H1 (cell line): Measurements from ENCODE around the gene RTTN. TPM values are rescaled to one million over a fixed set of nuclear protein-coding genes. Genes with fewer than 3 reads are reported as not detected.
A peak's percentile ranks its signal among the peaks of the same experiment; 100 is the strongest.

Experiments
- CTCF ChIA-PET: fragments of 300-600 bp; sonication (Branson Sonifier 250); formaldehyde crosslinking; loops from one replicate; lab custom pipeline; 2021; ENCODE audit not compliant: partially characterized antibody; lab: Charles Lee
- POLR2A ChIA-PET: fragments of 300-600 bp; sonication (Branson Sonifier 250); formaldehyde crosslinking; loops from one replicate; lab custom pipeline; 2021; ENCODE audit warnings: inconsistent platforms; ENCODE audit not compliant: partially characterized antibody; lab: Charles Lee
- DNase-seq, 2 experiments: peaks; one replicate each; pipeline versions ENCODE4 v3.0.0 to v3.0.0-alpha.2; 2010 to 2022; ENCODE audit warnings: low spot score in 2 of 2, low read depth in 1 of 2, mixed read lengths in 1 of 2
- FAIRE-seq: peaks from 2 replicates; lab custom pipeline; 2011; peaks lifted over from hg19 to GRCh38; lab: Jason Lieb, UNC
- H2AFZ ChIP-seq: 2 replicates; pipeline ENCODE4 v1.8.1; 2012; ENCODE audit warnings: low read length, inconsistent platforms
- H2AK5ac ChIP-seq: 2 replicates; pipeline ENCODE4 v1.6.1; 2013; ENCODE audit warnings: low read depth, low read length
- H2BK120ac ChIP-seq: replicated peaks from 2 replicates; pipeline ENCODE3; 2013; ENCODE audit warnings: low read depth, low read length, inconsistent platforms
- H2BK12ac ChIP-seq: 2 replicates; pipeline ENCODE4 v1.6.1; 2013; ENCODE audit warnings: low read depth, low read length
- H2BK15ac ChIP-seq: 2 replicates; pipeline ENCODE4 v1.6.1; 2013; ENCODE audit warnings: low read length
- H2BK20ac ChIP-seq: 2 replicates; pipeline ENCODE4 v1.6.1; 2013; ENCODE audit warnings: low read length
- H2BK5ac ChIP-seq: 2 replicates; pipeline ENCODE4 v1.6.1; 2013; ENCODE audit warnings: low read depth, low read length
- H3K14ac ChIP-seq: 2 replicates; pipeline ENCODE4 v1.6.1; 2013; ENCODE audit warnings: inconsistent platforms; ENCODE audit not compliant: insufficient read length
- H3K18ac ChIP-seq: 2 replicates; pipeline ENCODE4 v1.6.1; 2013; ENCODE audit warnings: low read length; ENCODE audit errors: extremely low read depth
- H3K23ac ChIP-seq: 2 replicates; pipeline ENCODE4 v1.6.1; 2013; ENCODE audit warnings: inconsistent platforms; ENCODE audit not compliant: insufficient read length
- H3K23me2 ChIP-seq: 2 replicates; pipeline ENCODE4 v1.6.1; 2013; ENCODE audit warnings: low read depth, low read length
- H3K27ac ChIP-seq: 2 replicates; pipeline ENCODE4 v1.6.1; 2011; ENCODE audit warnings: low read depth, low read length, inconsistent platforms
- H3K27me3 ChIP-seq, 4 experiments: replicated peaks in 1 of 4; 1 replicate in 1 of 4; 2 replicates in 3 of 4; pipeline versions ENCODE4 v1.6.1 to v1.8.1; 2011 to 2013; ENCODE audit warnings: low read length in 3 of 4, mild to moderate bottlenecking in 3 of 4, inconsistent platforms in 2 of 4, mixed read lengths in 2 of 4, moderate library complexity in 1 of 4; ENCODE audit not compliant: control insufficient read depth in 3 of 4, insufficient read depth in 3 of 4; ENCODE audit errors: extremely low read depth in 1 of 4
- H3K36me3 ChIP-seq, 4 experiments: 2 replicates each; pipeline versions ENCODE4 v1.6.1 to v1.8.1; 2011 to 2013; ENCODE audit warnings: mild to moderate bottlenecking in 4 of 4, low read length in 3 of 4, moderate library complexity in 2 of 4, control low read depth in 1 of 4, inconsistent platforms in 1 of 4; ENCODE audit not compliant: insufficient read depth in 4 of 4, control insufficient read depth in 2 of 4
- H3K4ac ChIP-seq: replicated peaks from 2 replicates; pipeline ENCODE3; 2013; ENCODE audit warnings: low read length, low read depth, mixed read lengths, inconsistent platforms; ENCODE audit not compliant: insufficient read length
- H3K4me1 ChIP-seq, 4 experiments: replicated peaks in 1 of 4; 1 replicate in 1 of 4; 2 replicates in 3 of 4; pipeline versions ENCODE4 v1.6.1 to v1.8.1; 2011 to 2013; ENCODE audit warnings: low read length in 3 of 4, inconsistent platforms in 2 of 4, mixed read lengths in 1 of 4; ENCODE audit not compliant: insufficient read depth in 4 of 4, control insufficient read depth in 3 of 4
- H3K4me2 ChIP-seq, 2 experiments: 2 replicates each; pipeline versions ENCODE4 v1.6.1 to v1.8.1; 2011 to 2013; ENCODE audit warnings: low read depth in 2 of 2, low read length in 2 of 2, control low read depth in 1 of 2, inconsistent platforms in 1 of 2, mild to moderate bottlenecking in 1 of 2; ENCODE audit not compliant: insufficient read depth in 1 of 2
- H3K4me3 ChIP-seq, 4 experiments: fragments of 200-600, 300-600 bp in 1 of 4; sonication (generic), shearing (Covaris generic), sonication (Bioruptor Twin) in 1 of 4; 2 replicates each; pipeline versions ENCODE4 v1.5.1 to v1.8.1; 2011 to 2016; ENCODE audit warnings: low read length in 4 of 4, low read depth in 3 of 4, control low read depth in 2 of 4, inconsistent platforms in 2 of 4, mild to moderate bottlenecking in 2 of 4, mixed read lengths in 1 of 4, moderate library complexity in 1 of 4; ENCODE audit not compliant: insufficient read depth in 2 of 4; ENCODE audit errors: extremely low read depth in 1 of 4
- H3K56ac ChIP-seq: replicated peaks from 2 replicates; pipeline ENCODE3; 2013; ENCODE audit warnings: low read depth, mild to moderate bottlenecking, mixed read lengths, low read length, inconsistent platforms; ENCODE audit not compliant: insufficient read length
- H3K79me1 ChIP-seq: 2 replicates; pipeline ENCODE4 v1.6.1; 2013; ENCODE audit warnings: low read depth, low read length, control low read depth
- H3K79me2 ChIP-seq, 2 experiments: 2 replicates each; pipeline versions ENCODE4 v1.6.1 to v1.8.1; 2012 to 2013; ENCODE audit warnings: low read length in 2 of 2, mild to moderate bottlenecking in 2 of 2, inconsistent platforms in 1 of 2; ENCODE audit not compliant: insufficient read depth in 2 of 2, control insufficient read depth in 1 of 2
- H3K9ac ChIP-seq, 4 experiments: replicated peaks in 1 of 4; 1 replicate in 1 of 4; 2 replicates in 3 of 4; pipeline versions ENCODE4 v1.6.1 to v1.8.1; 2011 to 2013; ENCODE audit warnings: low read depth in 3 of 4, low read length in 3 of 4, control low read depth in 2 of 4, mild to moderate bottlenecking in 2 of 4, moderate library complexity in 2 of 4, inconsistent platforms in 1 of 4; ENCODE audit errors: extremely low read depth in 1 of 4
- H3K9me3 ChIP-seq, 2 experiments: 2 replicates each; pipeline versions ENCODE4 v1.6.1 to v1.8.1; 2012 to 2013; ENCODE audit warnings: mild to moderate bottlenecking in 2 of 2, moderate library complexity in 2 of 2, control low read depth in 1 of 2, inconsistent platforms in 1 of 2, low read depth in 1 of 2, low read length in 1 of 2, mixed read lengths in 1 of 2; ENCODE audit not compliant: insufficient read depth in 2 of 2
- H4K20me1 ChIP-seq, 2 experiments: replicated peaks in 1 of 2; 2 replicates each; pipeline versions ENCODE3 to v1.8.1; 2011 to 2013; ENCODE audit warnings: inconsistent platforms in 2 of 2, low read length in 2 of 2, mild to moderate bottlenecking in 1 of 2; ENCODE audit not compliant: insufficient read depth in 2 of 2, control insufficient read depth in 1 of 2
- H4K5ac ChIP-seq: 2 replicates; pipeline ENCODE4 v1.6.1; 2013; ENCODE audit warnings: low read length, low read depth, mixed read lengths, inconsistent platforms; ENCODE audit not compliant: insufficient read length
- H4K8ac ChIP-seq: 2 replicates; pipeline ENCODE4 v1.8.0; 2013; ENCODE audit warnings: mild to moderate bottlenecking, moderate library complexity, low read length, inconsistent platforms; ENCODE audit not compliant: insufficient read depth; ENCODE audit errors: extremely low read depth
- H4K91ac ChIP-seq: replicated peaks from 2 replicates; pipeline ENCODE3; 2013; ENCODE audit warnings: low read length, mixed read lengths, inconsistent platforms; ENCODE audit not compliant: insufficient read length
- SIX5 ChIP-seq: IDR thresholded peaks from 2 replicates; pipeline ENCODE4 v1.6.1; 2011; ENCODE audit warnings: mild to moderate bottlenecking, low read depth, low read length
- YY1 ChIP-seq: IDR thresholded peaks from 2 replicates; pipeline ENCODE4 v1.6.1; 2011; ENCODE audit warnings: low read depth, mild to moderate bottlenecking, low read length
- WGBS, 2 experiments: shearing (Covaris generic) in 1 of 2; methylation state at CpG; one replicate each; pipeline versions ENCODE4 v1.1.6 to v1.1.7; 2013 to 2015; ENCODE audit warnings: low lambda C conversion rate in 2 of 2, mixed read lengths in 2 of 2, inconsistent platforms in 1 of 2, low coverage in 1 of 2, missing lambda C conversion rate in 1 of 2; ENCODE audit not compliant: insufficient replicate concordance in 2 of 2, insufficient coverage in 1 of 2, insufficient read length in 1 of 2; ENCODE audit errors: extremely low coverage in 1 of 2, missing lambda C conversion rate in 1 of 2; 5-methylcytosine and 5-hydroxymethylcytosine counted together
- polyA plus RNA-seq, 7 experiments: library from polyadenylated mRNA; depleted of rRNA in 3 of 7; stranded (reverse) in 5 of 7; unstranded in 2 of 7; fragments of >200 nt in 5 of 7; fragments of 200-250 nt in 2 of 7; gene quantifications; 1 replicate in 5 of 7; 2 replicates in 1 of 7; 4 replicates in 1 of 7; pipeline versions ENCODE4 v1.2.1 to v1.2.3, GENCODE V29; 2011 to 2013; ENCODE audit warnings: missing spikeins in 2 of 7, mixed read lengths in 2 of 7
- total RNA-seq: library from RNA; stranded (reverse); fragmentation: NEBNext Ultra II Directional; extraction: Animal tissue kit (Norgen Biotek cat#: 25700); gene quantifications from 2 replicates; pipeline ENCODE4 v1.2.1, GENCODE V29; 2021

RTTN gene
- total and polyA plus RNA-seq, 2 of the 8 experiments (the other 6 are each of a cell fraction or from before 2014, with no cell fraction given), result 9.1 to 21.4 TPM

DNA sequence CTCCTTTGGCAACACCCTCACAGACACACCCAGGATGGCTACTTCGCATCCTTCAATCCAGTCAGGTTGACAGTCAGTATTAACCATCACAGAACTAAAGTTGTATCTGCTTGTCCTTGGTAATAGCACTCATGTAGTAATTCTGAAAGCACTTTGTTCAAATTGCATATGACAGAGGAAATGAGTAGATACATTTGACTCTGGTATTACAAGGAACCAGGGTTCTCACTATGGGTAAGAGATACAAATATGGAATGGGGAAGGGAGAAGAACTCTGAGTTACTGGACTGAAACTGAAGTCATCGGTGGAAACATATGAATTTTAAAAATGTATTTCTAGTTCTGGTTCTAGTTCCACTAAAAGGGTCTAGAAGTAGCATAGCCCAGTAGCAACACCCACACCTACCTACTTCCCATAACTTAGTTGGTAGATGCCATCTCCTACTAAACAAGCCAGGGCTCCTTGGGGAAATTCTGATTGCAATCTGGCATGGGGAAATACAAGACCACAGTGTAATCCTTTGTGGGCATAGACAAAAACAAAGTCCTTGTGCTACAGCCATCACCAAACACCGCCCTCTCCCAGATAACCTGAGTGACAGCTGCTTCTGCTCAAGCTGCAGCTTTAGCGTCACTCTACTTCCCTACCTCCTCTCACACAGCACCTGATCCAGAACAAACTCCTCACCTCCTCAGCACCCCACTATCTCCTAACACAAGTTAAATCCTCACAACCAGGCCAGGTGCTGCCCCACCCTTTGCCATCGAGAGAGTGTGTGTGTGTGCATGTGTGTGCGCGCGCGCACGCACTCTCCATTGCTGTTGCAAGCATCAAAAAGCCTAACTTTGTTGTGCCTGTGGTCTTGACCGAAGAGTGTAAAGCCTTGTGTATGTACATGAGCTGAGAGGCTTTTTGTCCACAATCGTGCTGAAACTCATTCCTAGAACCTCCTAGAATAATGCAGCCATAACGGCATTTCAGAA, 226.5 kb downstream of the RTTN start:
- Histone ChIP-seq H3K27ac (no peak overlapping the region), H3K9me3 (peaks cover 5 to 8% of the 10 kb centered on the region in 2 experiments; a peak in 1 of 4 replicates), H3K23ac (no peak overlapping the region), H3K14ac (no peak overlapping the region), H3K23me2 (0 out of 2 replicates have a peak, but pooled peaks cover under 1% of the 10 kb centered on the region), H2AFZ (no peak overlapping the region), H4K8ac (no peak overlapping the region), H2AK5ac (no peak overlapping the region), H2BK20ac (peak overlapping the region; percentile 5; the same call in 1 of the 2 replicates), H3K79me1 (no peaks in the 10 kb centered on the region), H3K36me3 (no peaks in the 10 kb centered on the region), H3K56ac (no peak overlapping the region), H3K9ac (no peak overlapping the region), H2BK15ac (no peak overlapping the region), H3K4me2 (no peak overlapping the region), H3K18ac (no peak overlapping the region), H3K4me1 (peaks cover 0 to 8% (median 2%) of the 10 kb centered on the region in 4 experiments; a peak in 2 of 7 replicates), H3K79me2 (no peaks in the 10 kb centered on the region), H4K5ac (no peak overlapping the region), H2BK5ac (no peak overlapping the region), H2BK120ac (no peak overlapping the region), H3K27me3 (no peaks in the 10 kb centered on the region), H2BK12ac (no peak overlapping the region), H4K20me1 (no peaks in the 10 kb centered on the region), H4K91ac (no peak overlapping the region), H3K4me3 (no peak overlapping the region), H3K4ac (no peak overlapping the region)
- CTCF ChIA-PET, result interaction anchor here (0.9 kb wide), 1 partner anchor 19 kb away, joined by 3 read pairs; no protein-coding TSS in a partner anchor
- TF ChIP-seq SIX5, result no peak
- no peak for TF ChIP-seq YY1
- POLR2A ChIA-PET, result no interaction called here
- no peak for FAIRE-seq
- DNase-seq, result no peak
- WGBS, 2 experiments, result 83% methylated on average over 13 of the region's 13 CpGs; no CpG with 5 or more reads in 1 of the 2 experiments
